ENCODE measurements around the gene AUNIP.

AUNIP gene

DNA sequence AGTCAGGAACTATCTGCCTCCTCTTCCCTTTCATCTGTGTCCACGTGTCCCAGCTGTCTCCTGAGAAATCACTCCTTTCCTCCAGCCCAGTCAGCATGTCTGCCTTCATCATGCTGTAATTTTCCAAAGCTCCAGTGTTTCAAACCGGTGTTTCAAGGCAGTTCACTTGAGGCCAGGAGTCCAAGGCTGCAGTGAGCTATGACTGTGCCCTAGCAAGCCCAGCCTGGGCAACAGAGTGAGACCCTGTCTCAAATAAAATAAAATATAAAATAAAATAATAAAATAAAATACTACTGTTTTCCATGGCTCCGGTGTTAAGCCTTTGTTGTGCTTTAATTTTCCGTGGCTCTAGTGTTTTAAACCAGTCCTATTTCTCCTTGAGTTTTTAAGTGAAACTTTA, 67.1 kb downstream of the AUNIP start:
- H3K27me3 Mint-ChIP-seq, result no peaks in the 10 kb centered on the region
- H3K4me3 Mint-ChIP-seq, result no peak overlapping the region
- no peak for ATAC-seq
- H3K4me1 Mint-ChIP-seq, result peaks cover 10% of the 10 kb centered on the region
- H3K36me3 Mint-ChIP-seq, result no peaks in the 10 kb centered on the region
- no peaks in the 10 kb centered on the region for H3K9me3 Mint-ChIP-seq
- H3K27ac Mint-ChIP-seq, result no peak overlapping the region

DNA sequence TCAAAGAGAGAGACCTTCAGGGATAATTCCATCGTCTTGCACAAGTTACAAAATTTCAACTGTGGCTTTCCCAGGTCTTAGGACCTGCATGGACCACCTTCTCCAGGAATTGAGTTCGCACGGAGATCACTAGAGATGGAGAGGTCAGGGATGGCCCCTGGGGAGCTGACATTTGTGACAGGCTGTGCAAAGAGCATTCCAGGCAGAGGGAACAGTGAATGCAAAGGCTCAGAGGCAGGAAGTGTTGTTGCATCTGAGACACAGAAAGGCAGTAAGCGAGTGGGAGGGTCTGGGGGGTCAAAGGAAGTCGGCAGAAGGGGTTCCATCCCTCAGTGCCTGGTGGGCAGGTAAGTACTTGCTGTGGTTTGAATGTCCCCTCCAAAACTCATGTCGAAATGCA, 68.8 kb downstream of the AUNIP start:
- no peak overlapping the region for H3K27ac Mint-ChIP-seq

DNA sequence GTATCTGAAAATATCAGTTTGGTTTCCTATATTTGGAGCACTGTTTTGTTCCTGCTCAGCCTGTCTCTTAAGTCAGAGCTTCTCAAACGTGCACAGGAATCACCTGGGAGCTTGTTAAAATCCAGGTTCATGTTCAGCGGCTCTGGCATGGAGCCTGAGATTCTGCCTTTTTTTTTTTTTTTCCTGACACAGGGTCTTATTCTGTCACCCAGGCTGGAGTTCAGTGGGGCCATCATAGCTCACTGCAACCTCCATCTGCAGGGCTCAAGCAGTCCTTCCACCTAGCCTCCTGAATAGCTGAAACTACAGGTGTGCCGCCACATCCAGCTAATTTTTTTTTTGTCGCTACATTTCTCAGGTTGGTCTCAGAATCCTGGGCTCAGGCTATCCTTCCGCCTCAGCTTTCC, 71.5 kb downstream of the AUNIP start:
- Mint-ChIP-seq H3K36me3 (no peaks in the 10 kb centered on the region), H3K9me3 (no peaks in the 10 kb centered on the region), H3K27ac (no peak overlapping the region), H3K4me3 (no peak overlapping the region), H3K4me1 (no peaks in the 10 kb centered on the region), H3K27me3 (peaks cover 3% of the 10 kb centered on the region)
- no peak for ATAC-seq

More for the DNA sequence above, 68.8 kb downstream of the AUNIP start:
- Mint-ChIP-seq H3K36me3 (no peaks in the 10 kb centered on the region), H3K4me3 (no peak overlapping the region), H3K27me3 (no peaks in the 10 kb centered on the region), H3K4me1 (no peaks in the 10 kb centered on the region), H3K9me3 (no peaks in the 10 kb centered on the region)
- no peak for ATAC-seq

DNA sequence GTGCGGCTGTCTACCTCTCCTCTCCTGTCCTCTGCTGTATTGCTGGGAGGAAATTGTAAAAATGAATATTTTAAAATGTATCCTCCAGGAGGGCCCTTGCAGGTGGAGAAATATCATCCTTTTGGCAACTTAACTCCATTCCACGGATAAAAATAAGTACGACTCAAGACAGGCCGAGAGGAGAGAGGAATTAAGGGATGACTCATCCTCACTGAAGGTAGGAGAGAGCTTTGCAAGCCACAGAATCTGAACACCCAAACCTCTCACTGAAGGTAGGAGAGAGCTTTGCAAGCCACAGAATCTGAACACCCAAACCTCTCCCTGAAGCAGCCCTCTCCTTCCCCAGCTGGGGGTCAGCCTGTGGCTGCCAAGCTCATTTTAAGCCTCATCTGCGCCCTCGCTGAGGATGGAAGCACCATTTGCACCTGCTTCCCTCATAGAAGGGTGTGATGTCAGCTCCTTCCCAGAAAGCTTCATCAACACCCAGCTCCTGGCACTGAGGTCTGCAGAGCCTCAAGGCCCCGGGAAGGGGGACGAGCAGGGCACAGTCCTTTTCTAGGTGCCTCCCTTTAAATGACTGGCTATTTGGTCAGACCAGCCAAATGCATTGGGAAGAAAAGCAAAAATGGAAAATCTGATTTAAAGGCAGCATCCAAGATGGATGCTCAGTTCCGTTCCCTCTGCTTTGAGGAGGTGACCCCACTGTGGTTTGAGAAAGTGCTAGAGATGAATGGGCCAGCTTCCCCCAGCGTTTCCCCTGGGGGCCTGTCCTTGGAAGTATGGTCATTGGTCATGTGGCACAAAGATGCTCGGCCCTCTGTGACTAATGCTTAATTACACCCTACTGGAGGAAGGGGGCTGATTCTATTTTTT, 72.1 kb downstream of the AUNIP start:
- no peak overlapping the region for H3K27ac Mint-ChIP-seq
- no peak overlapping the region for H3K4me3 Mint-ChIP-seq
- no peaks in the 10 kb centered on the region for H3K36me3 Mint-ChIP-seq
- ATAC-seq, result no peak
- H3K9me3 Mint-ChIP-seq, result no peaks in the 10 kb centered on the region
- no peaks in the 10 kb centered on the region for H3K4me1 Mint-ChIP-seq
- H3K27me3 Mint-ChIP-seq, result peaks cover 9% of the 10 kb centered on the region

DNA sequence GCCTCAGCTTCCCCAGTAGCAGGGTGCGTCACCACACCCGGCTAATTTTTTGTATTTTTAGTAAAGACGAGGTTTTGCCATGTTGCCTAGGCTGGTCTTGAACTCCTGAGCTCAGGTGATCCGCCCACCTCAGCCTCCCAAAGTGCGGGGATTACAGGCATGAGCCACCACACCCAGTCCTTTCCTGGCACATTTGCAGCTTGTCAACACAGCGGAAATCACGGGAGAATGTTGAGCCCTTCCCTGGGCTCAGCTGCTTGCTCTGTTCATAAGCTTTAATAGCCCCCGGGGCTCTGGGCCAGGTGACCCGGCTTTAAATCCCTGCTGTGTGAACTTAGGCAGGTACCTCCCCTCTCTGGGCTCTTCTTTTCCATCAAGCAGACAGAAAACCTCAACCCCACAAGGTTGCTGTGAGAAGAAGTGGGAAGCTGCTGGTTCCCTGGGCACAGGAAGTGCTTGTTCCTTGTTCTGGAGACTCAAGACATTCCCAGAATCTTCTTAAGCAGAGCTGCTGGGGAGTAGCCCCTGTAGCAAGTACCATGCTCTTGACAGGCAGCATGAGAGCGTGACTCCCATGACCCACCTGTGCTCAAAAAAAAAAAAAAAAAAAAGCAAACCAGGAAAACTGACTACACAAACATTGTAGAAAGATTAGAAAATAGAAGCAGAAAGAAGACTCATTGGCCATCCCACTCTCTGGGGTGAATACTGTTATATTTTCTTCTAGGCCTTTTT, 73.8 kb downstream of the AUNIP start:
- ATAC-seq, result no peak
- no peaks in the 10 kb centered on the region for H3K4me1 Mint-ChIP-seq
- no peak overlapping the region for H3K4me3 Mint-ChIP-seq
- no peak overlapping the region for H3K27ac Mint-ChIP-seq
- peaks cover 15% of the 10 kb centered on the region for H3K27me3 Mint-ChIP-seq
- no peaks in the 10 kb centered on the region for H3K9me3 Mint-ChIP-seq
- H3K36me3 Mint-ChIP-seq, result no peaks in the 10 kb centered on the region

DNA sequence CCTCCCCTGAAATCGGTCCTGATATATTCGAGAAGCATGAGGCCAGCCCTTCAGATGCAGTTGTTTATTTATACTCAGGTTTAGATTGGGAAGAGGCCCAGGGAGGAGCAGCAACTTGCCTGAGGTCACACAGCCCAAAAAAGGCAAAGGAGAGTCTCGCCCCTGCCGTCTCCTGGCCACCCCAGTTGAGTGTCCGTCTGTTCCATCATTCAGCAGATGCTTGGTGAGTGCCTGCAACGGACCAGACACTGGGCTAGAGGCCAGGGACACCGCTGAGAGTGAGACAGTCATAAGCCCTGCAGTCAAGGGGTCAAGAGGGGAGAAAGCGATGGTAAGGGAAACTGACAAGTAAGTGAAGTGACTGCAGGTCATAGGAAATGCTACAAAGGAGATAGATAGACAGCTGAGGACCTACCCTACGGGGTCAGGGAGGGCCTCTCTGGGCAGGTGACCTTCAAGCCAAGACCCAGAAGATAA, 74.6 kb downstream of the AUNIP start:
- Mint-ChIP-seq H3K9me3 (no peaks in the 10 kb centered on the region), H3K27ac (no peak overlapping the region), H3K4me3 (no peak overlapping the region), H3K27me3 (peaks cover 15% of the 10 kb centered on the region), H3K4me1 (no peaks in the 10 kb centered on the region), H3K36me3 (no peaks in the 10 kb centered on the region)
- no peak for ATAC-seq
